SK-N-SH (cell line): Measurements from ENCODE around the gene NEBL. TPM values are rescaled to one million over a fixed set of nuclear protein-coding genes. Genes with fewer than 3 reads are reported as not detected.
A peak's percentile ranks its signal among the peaks of the same experiment; 100 is the strongest.

Experiments
- CTCF ChIA-PET: fragments of 300-600, 350-600 bp; formaldehyde crosslinking; extraction: SDS; loops from one replicate; lab custom pipeline; 2021; lab: Yijun Ruan, JAX
- POLR2A ChIA-PET: fragments of 350-600 bp; sonication (Branson Sonifier 250); formaldehyde crosslinking; extraction: SDS; loops from one replicate; lab custom pipeline; 2020; ENCODE audit warnings: antibody characterized with exemption, inconsistent platforms; lab: Yijun Ruan, JAX
- DNase-seq: peaks from one replicate; pipeline ENCODE4 v3.0.0; 2012
- H2AFZ ChIP-seq: fragments of 200-600 bp; sonication (generic); 2 replicates; pipeline ENCODE4 v1.8.1; 2016; ENCODE audit warnings: antibody characterized with exemption, mild to moderate bottlenecking, low read depth
- H3F3A ChIP-seq: fragments of 200-600 bp; sonication (generic); replicated peaks from 2 replicates; pipeline ENCODE3; 2016; ENCODE audit warnings: antibody characterized with exemption, mild to moderate bottlenecking; ENCODE audit not compliant: insufficient read depth
- H3K27ac ChIP-seq, 2 experiments: fragments of 200-500 bp in 1 of 2; fragments of 200-600 bp in 1 of 2; sonication (Bioruptor generic) in 1 of 2; sonication (generic), shearing (Covaris generic) in 1 of 2; 2 replicates each; pipeline versions ENCODE4 v1.5.1 to v1.6.1; 2014 to 2016; ENCODE audit warnings: low read depth in 2 of 2, inconsistent platforms in 1 of 2, low read length in 1 of 2, mild to moderate bottlenecking in 1 of 2, mixed read lengths in 1 of 2
- H3K27me3 ChIP-seq: fragments of 200-600 bp; sonication (generic), shearing (Covaris generic); 2 replicates; pipeline ENCODE4 v1.6.1; 2016; ENCODE audit warnings: mixed run types; ENCODE audit not compliant: insufficient read depth
- H3K36me3 ChIP-seq, 2 experiments: fragments of 200-500 bp in 1 of 2; fragments of 200-600 bp in 1 of 2; sonication (Bioruptor generic) in 1 of 2; sonication (generic) in 1 of 2; replicated peaks in 1 of 2; 2 replicates each; pipeline versions ENCODE3 to v1.5.1; 2014 to 2016; ENCODE audit warnings: low read length in 1 of 2, mild to moderate bottlenecking in 1 of 2; ENCODE audit not compliant: insufficient read depth in 2 of 2, control insufficient read depth in 1 of 2
- H3K4me1 ChIP-seq, 2 experiments: fragments of 200-500 bp in 1 of 2; fragments of 200-600 bp in 1 of 2; sonication (Bioruptor generic) in 1 of 2; sonication (generic), shearing (Covaris generic) in 1 of 2; 2 replicates each; pipeline versions ENCODE4 v1.5.1 to v1.6.1; 2014 to 2016; ENCODE audit warnings: low read depth in 1 of 2, low read length in 1 of 2, mixed run types in 1 of 2; ENCODE audit not compliant: insufficient read depth in 2 of 2, control insufficient read depth in 1 of 2
- H3K4me2 ChIP-seq: fragments of 200-600 bp; sonication (generic), shearing (Covaris generic); 2 replicates; pipeline ENCODE4 v1.6.1; 2017; ENCODE audit warnings: mixed run types
- H3K4me3 ChIP-seq, 2 experiments: fragments of 200-500 bp in 1 of 2; fragments of 200-600 bp in 1 of 2; sonication (Bioruptor generic) in 1 of 2; sonication (generic), shearing (Covaris generic) in 1 of 2; 2 replicates each; pipeline versions ENCODE4 v1.5.1 to v1.8.1; 2014 to 2016; ENCODE audit warnings: low read depth in 2 of 2, inconsistent platforms in 1 of 2, low read length in 1 of 2, mild to moderate bottlenecking in 1 of 2, mixed read lengths in 1 of 2, moderate library complexity in 1 of 2
- H3K79me2 ChIP-seq: fragments of 200-600 bp; sonication (generic); 2 replicates; pipeline ENCODE4 v1.8.1; 2017; ENCODE audit warnings: mild to moderate bottlenecking; ENCODE audit not compliant: insufficient read depth
- H3K9ac ChIP-seq: fragments of 200-600 bp; sonication (generic); 2 replicates; pipeline ENCODE4 v1.6.1; 2017; ENCODE audit warnings: mixed run types
- H3K9me2 ChIP-seq: fragments of 200-600 bp; sonication (generic); 2 replicates; pipeline ENCODE4 v1.6.1; 2017; ENCODE audit warnings: mixed run types
- H3K9me3 ChIP-seq: fragments of 200-600 bp; sonication (generic); 2 replicates; pipeline ENCODE4 v1.6.1; 2017; ENCODE audit warnings: mixed run types, mild to moderate bottlenecking, moderate library complexity
- H4K20me1 ChIP-seq: fragments of 200-600 bp; sonication (generic); 2 replicates; pipeline ENCODE4 v1.6.1; 2017; ENCODE audit warnings: mild to moderate bottlenecking, mixed run types; ENCODE audit not compliant: insufficient read depth
- ELF1 ChIP-seq: IDR thresholded peaks from 2 replicates; pipeline ENCODE4 v1.4.0; 2012
- EP300 ChIP-seq, 2 experiments: IDR thresholded peaks; 2 replicates each; pipeline versions ENCODE4 v1.4.0 to v1.6.1; 2012; ENCODE audit warnings: borderline replicate concordance in 1 of 2, low read depth in 1 of 2, low read length in 1 of 2
- FOXM1 ChIP-seq: IDR thresholded peaks from 2 replicates; pipeline ENCODE4 v1.4.0; 2012; ENCODE audit warnings: low read depth, mild to moderate bottlenecking
- GATA2 ChIP-seq: sonication (generic); formaldehyde crosslinking; IDR thresholded peaks from 2 replicates; pipeline ENCODE4 v1.5.0; 2020; ENCODE audit warnings: mild to moderate bottlenecking, missing genetic modification reagents
- IRF3 ChIP-seq: fragments of 150-350 bp; IDR thresholded peaks from 2 replicates; pipeline ENCODE4 v1.6.1; 2016; ENCODE audit warnings: mild to moderate bottlenecking, low read depth, low read length
- JUND ChIP-seq: IDR thresholded peaks from 2 replicates; pipeline ENCODE4 v1.4.0; 2012
- NFIC ChIP-seq: IDR thresholded peaks from 2 replicates; pipeline ENCODE4 v1.4.0; 2012; ENCODE audit warnings: borderline replicate concordance
- NRF1 ChIP-seq: IDR thresholded peaks from 2 replicates; pipeline ENCODE4 v1.6.1; 2012; ENCODE audit warnings: low read depth, mild to moderate bottlenecking, low read length
- POLR2AphosphoS5 ChIP-seq: IDR thresholded peaks from 2 replicates; pipeline ENCODE4 v1.6.1; 2012; ENCODE audit warnings: low read depth, low read length
- RAD21 ChIP-seq: IDR thresholded peaks from 2 replicates; pipeline ENCODE4 v1.6.1; 2012; ENCODE audit warnings: mild to moderate bottlenecking, low read length
- REST ChIP-seq: IDR thresholded peaks from 2 replicates; pipeline ENCODE4 v1.6.1; 2012; ENCODE audit warnings: mild to moderate bottlenecking, low read depth, low read length, moderate library complexity
- RFX5 ChIP-seq: IDR thresholded peaks from 2 replicates; pipeline ENCODE4 v1.6.1; 2012; ENCODE audit warnings: mild to moderate bottlenecking, improper control_type of control experiment, low read length
- TCF12 ChIP-seq: IDR thresholded peaks from 2 replicates; pipeline ENCODE4 v1.4.0; 2012
- USF1 ChIP-seq: IDR thresholded peaks from 2 replicates; pipeline ENCODE4 v1.4.0; 2012; ENCODE audit warnings: low read depth, borderline replicate concordance
- YY1 ChIP-seq: IDR thresholded peaks from 2 replicates; pipeline ENCODE4 v1.4.0; 2012; ENCODE audit warnings: low read depth, mild to moderate bottlenecking
- ZBTB33 ChIP-seq: IDR thresholded peaks from 2 replicates; pipeline ENCODE4 v1.4.0; 2012; ENCODE audit warnings: low read depth, borderline replicate concordance
- WGBS: methylation state at CpG from one replicate; pipeline ENCODE4 v1.1.6; 2017; ENCODE audit warnings: low lambda C conversion rate; 5-methylcytosine and 5-hydroxymethylcytosine counted together
- polyA plus RNA-seq, 3 experiments: library from polyadenylated mRNA; depleted of rRNA; stranded (reverse); fragments of >200 nt; gene quantifications; 2 replicates each; pipeline ENCODE4 v1.2.3, GENCODE V29; 2012

The NEBL gene
- polyA plus RNA-seq, 1 of the 3 experiments (the other 2 are of a cell fraction): 0.58 TPM

- H3K27ac ChIP-seq: peak overlapping the region in 1 of 2 experiments; percentile 36; a peak in 2 of 4 replicates
- no peaks in the 10 kb centered on the region for H3K9me3 ChIP-seq
- H3K4me1 ChIP-seq: peaks cover 0 to 4% of the 10 kb centered on the region in 2 experiments; a peak in 2 of 4 replicates
- DNase-seq: no peak
- ChIA-PET POLR2A (interaction anchor here (1.2 kb wide), 1 partner anchor 12 kb away, joined by 5 read pairs; no protein-coding TSS in a partner anchor), CTCF (interaction anchor here (0.8 kb wide), 1 partner anchor 27 kb away, joined by 3 read pairs; no protein-coding TSS in a partner anchor)
- H3K4me2 ChIP-seq: no peak overlapping the region
- H3K4me3 ChIP-seq: no peak overlapping the region
- no peak overlapping the region for H2AFZ ChIP-seq
- H3K36me3 ChIP-seq: peaks cover 0 to 4% of the 10 kb centered on the region in 2 experiments
- 38% methylated on average over 4 of the region's 4 CpGs for WGBS
- no peaks in the 10 kb centered on the region for H3K79me2 ChIP-seq
- H4K20me1 ChIP-seq: no peaks in the 10 kb centered on the region
- no peak overlapping the region for H3K9ac ChIP-seq
- H3K9me2 ChIP-seq: no peaks in the 10 kb centered on the region
- no peaks in the 10 kb centered on the region for H3F3A ChIP-seq
- TF ChIP-seq ELF1: no peak
- TF ChIP-seq JUND: no peak
- TF ChIP-seq REST: no peak
- TF ChIP-seq NFIC: no peak
- no peak for TF ChIP-seq NRF1
- TF ChIP-seq RAD21: no peak
- no peak for TF ChIP-seq GATA2 (CRISPR knock-in tag)
- no peaks in the 10 kb centered on the region for H3K27me3 ChIP-seq
Observed at GRCh38 chr10:20911626-20912025, 14.5 kb upstream of the NEBL start.

- Histone ChIP-seq H3K27ac (no peak overlapping the region; a peak in 1 of 4 replicates), H3K9me3 (no peaks in the 10 kb centered on the region), H4K20me1 (no peaks in the 10 kb centered on the region), H3K9ac (no peak overlapping the region), H3K9me2 (no peaks in the 10 kb centered on the region), H2AFZ (no peak overlapping the region), H3K4me3 (no peak overlapping the region), H3K36me3 (peaks cover 0 to 5% of the 10 kb centered on the region in 2 experiments), H3F3A (no peaks in the 10 kb centered on the region), H3K79me2 (no peaks in the 10 kb centered on the region), H3K4me2 (no peak overlapping the region), H3K4me1 (peaks cover 0 to 4% of the 10 kb centered on the region in 2 experiments; a peak in 2 of 4 replicates), H3K27me3 (no peaks in the 10 kb centered on the region)
- ChIA-PET POLR2A (no interaction called here), CTCF (interaction anchor here (0.8 to 1.0 kb wide), 2 partner anchors 17 to 25 kb away, joined by 3 read pairs; no protein-coding TSS in a partner anchor)
- no peak for DNase-seq
- TF ChIP-seq TCF12 (no peak), EP300 (IDR thresholded peaks at IDR 0.05; ENCODE audit: borderline replicate concordance in 1 of 2, low read depth in 1 of 2, low read length in 1 of 2) (no peak), USF1 (no peak), YY1 (no peak), ZBTB33 (no peak), IRF3 (no peak), POLR2AphosphoS5 (no peak), RFX5 (no peak), JUND (no peak), FOXM1 (no peak)
Observed at GRCh38 chr10:20909801-20910200, 12.7 kb upstream of the NEBL start.
